HG03521 (cell line): ENCODE data around the gene ASPN.

Experiments
- ATAC-seq: cut with Tn5 transposase; IDR thresholded peaks from one replicate; pipeline ENCODE4 v1.9.1; 2021; ENCODE audit warnings: mild to moderate bottlenecking, moderate library complexity; ENCODE audit not compliant: unreplicated experiment

The ASPN gene

GRCh38 chr9:92506184-92506857 lies 24.0 kb upstream of the ASPN start:
- no peak for ATAC-seq

GRCh38 chr9:92504881-92505280 lies 22.6 kb upstream of the ASPN start:
- no peak for ATAC-seq

DNA sequence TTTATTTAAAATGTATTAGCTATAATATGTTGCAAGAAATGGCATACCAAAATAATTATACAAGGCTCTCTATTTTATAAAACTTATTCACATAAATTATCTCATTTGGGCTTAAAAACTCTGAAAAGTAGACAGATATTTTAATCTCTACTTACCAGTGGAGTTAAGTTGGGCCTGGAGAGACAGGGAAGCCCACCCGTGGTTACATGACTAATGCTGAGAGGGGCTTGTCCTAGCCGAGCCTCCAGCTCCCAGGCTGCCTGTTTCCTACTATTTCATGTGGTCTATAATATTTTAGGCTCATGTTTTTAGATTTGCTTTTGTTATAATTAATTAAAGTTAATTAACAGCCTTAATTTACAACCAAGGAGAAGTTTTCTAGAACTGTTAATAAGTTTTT lies 20.9 kb upstream of the ASPN start:
- no peak for ATAC-seq

DNA sequence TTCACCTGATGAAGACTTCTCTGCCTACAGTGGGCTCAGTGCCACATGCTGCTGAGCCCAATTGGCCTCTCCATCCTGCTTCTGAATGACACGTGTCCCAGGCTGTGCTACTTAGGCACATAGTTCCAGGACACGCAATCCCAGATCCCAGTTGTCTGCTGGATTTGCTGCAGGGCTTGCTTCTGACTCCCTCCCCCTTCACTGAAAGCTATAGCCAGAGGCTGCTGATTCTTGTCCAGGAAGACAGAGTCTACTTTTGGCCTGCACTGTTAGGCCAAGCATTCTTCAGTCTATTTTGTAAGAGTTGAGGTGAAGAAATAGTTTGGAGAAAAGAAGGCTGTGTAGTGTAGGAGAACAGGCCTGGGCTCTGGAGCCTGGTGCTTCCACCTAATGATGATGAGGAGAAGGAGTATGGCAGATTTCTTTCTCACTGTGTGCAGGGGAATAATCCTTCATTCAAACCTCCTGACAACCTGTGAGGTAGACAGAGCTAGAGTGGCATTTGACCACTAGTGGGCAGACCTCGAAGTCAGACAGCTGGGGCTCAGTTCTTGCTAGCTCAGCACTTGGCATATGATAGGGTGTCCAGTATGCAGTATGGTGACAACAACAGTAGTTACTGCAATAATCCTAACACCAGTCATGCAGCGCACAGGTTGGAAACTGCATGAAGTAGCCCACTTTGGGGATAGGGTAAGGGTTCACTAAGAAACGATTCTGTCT lies 19.5 kb upstream of the ASPN start:
- no peak for ATAC-seq

GRCh38 chr9:92500725-92501124 lies 18.4 kb upstream of the ASPN start:
- no peak for ATAC-seq

- no peak for ATAC-seq
Measured at GRCh38 chr9:92499701-92500100, 17.4 kb upstream of the ASPN start.

GRCh38 chr9:92496396-92497176 lies 14.3 kb upstream of the ASPN start:
- ATAC-seq = no peak

DNA sequence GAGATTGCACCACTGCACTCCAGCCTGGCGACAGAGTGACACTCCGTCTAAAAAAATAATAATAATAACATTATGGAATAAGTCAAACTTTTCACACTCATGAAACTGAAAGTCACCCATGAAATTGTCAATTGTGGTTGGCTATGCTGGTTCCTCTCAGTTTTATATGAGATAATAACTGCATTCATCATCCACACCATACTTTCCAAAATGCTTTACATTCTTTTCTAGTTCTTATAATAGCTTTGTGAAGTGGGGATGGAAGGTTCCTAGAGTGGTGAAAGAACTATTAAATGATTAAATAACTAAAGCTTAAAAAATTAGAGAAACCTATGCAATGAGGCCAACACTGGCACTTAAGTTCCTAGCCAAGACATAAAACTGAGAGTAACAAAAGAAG lies 12.6 kb upstream of the ASPN start:
- ATAC-seq = no peak

GRCh38 chr9:92493749-92494387 lies 11.6 kb upstream of the ASPN start:
- no peak for ATAC-seq

GRCh38 chr9:92492781-92493401 lies 10.6 kb upstream of the ASPN start:
- ATAC-seq = no peak

GRCh38 chr9:92488681-92489550 lies 6.6 kb upstream of the ASPN start:
- ATAC-seq = no peak

GRCh38 chr9:92486371-92486770 lies 4.1 kb upstream of the ASPN start:
- ATAC-seq = no peak

- no peak for ATAC-seq
Measured at GRCh38 chr9:92484563-92484962, 2.3 kb upstream of the ASPN start.

GRCh38 chr9:92483627-92484545 lies 1.6 kb upstream of the ASPN start:
- no peak for ATAC-seq

DNA sequence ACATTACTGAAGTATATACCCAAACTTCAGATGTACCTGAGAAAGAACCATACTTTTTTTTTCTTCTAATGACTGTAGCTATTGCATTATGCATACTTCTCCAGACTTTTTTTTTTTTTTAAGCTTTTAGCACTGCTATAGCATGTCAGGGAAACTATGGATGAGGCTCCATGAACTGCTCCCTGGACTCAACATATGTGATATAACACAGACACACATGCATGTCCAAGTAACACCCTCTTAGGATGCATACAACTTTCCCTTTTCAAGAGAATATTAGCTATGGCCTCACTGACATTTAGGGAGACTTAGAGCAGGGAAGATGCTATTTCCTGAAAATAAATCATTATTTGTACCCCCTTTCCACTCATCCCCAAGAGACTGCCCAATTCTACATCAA lies 499 bp upstream of the ASPN start:
- no peak for ATAC-seq

DNA sequence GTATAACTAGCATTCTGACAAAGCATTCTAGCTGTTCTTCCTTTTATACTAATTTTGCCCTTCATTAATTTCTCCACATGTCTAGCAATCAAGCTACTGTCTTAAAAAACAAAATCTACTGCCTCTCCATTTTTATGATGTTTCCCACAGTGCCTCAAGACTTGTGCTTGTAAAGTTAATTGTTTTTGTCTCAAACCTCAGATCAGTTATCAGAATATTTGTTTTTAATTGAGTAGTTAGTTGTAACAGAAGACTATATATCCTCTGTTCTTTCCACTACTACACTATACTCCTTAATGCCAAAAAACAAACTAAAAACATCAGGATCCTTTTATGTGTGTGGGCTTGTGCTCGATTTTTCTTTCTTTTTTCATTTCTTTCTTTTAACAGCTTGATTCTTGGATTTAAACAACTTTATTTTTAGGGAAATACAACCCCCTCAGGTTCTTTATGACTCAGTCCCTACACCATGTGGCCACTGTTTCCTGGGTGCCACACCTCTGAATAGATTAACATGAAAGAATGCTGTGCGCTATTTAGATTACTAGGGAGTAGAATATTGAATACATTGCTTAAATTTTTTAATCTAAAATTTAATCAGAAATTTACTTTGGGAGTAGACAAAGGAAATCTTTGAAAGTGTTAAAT lies 1.2 kb downstream of the ASPN start:
- no peak for ATAC-seq

- ATAC-seq = no peak
Measured at GRCh38 chr9:92480291-92480771, 2.0 kb downstream of the ASPN start.

- no peak for ATAC-seq
Measured at GRCh38 chr9:92479346-92479745, 3.0 kb downstream of the ASPN start.
